Body of pancreas (tissue), 4 donors: ENCODE data around the gene XPR1. TPM values are rescaled to one million over a fixed set of nuclear protein-coding genes. Genes with fewer than 3 reads are reported as not detected.
A peak's percentile ranks its signal among the peaks of the same experiment; 100 is the strongest.

Experiments used
- ATAC-seq: fragments of 150-250 bp; one replicate; pipeline ENCODE4 v1.9.1; 2016
- DNase-seq, 4 donors: peaks; one replicate each; pipeline ENCODE4 v3.0.0-alpha.2; 2019
- H3K27ac ChIP-seq, 4 donors: fragments of 200-600 bp; sonication (generic); 1 replicate in 3 of 4; 2 replicates in 1 of 4; pipeline versions ENCODE4 v1.5.1 to v1.6.1; 2016 to 2019; ENCODE audit warnings: mild to moderate bottlenecking in 1 of 4, mixed read lengths in 1 of 4, moderate library complexity in 1 of 4
- H3K27me3 ChIP-seq, 2 donors: fragments of 200-600 bp; sonication (generic); one replicate each; pipeline ENCODE4 v1.6.0; 2016; ENCODE audit warnings: mild to moderate bottlenecking in 1 of 2
- H3K36me3 ChIP-seq, 2 donors: fragments of 200-600 bp; sonication (generic); replicated peaks in 1 of 2; 2 replicates each; pipeline ENCODE4 v1.5.1; 2016; ENCODE audit warnings: low read depth in 2 of 2; ENCODE audit not compliant: insufficient read depth in 1 of 2
- H3K4me1 ChIP-seq: fragments of 200-600 bp; sonication (generic); one replicate; pipeline ENCODE4 v1.6.0; 2016
- H3K4me3 ChIP-seq, 2 donors: fragments of 200-600 bp; sonication (generic); 1 replicate in 1 of 2; 2 replicates in 1 of 2; pipeline ENCODE4 v1.5.1; 2016 to 2019
- H3K9me3 ChIP-seq, 3 donors: fragments of 200-600 bp; sonication (generic); 1 replicate in 2 of 3; 2 replicates in 1 of 3; pipeline ENCODE4 v1.5.1; 2016
- CTCF ChIP-seq, 7 experiments: fragments of 450-650 bp in 4 of 7; fragments of 200-600 bp in 3 of 7; sonication (generic) in 3 of 7; IDR thresholded peaks; one replicate each; pipeline ENCODE4 v1.5.1; 2016 to 2019; ENCODE audit warnings: antibody characterized with exemption in 7 of 7
- POLR2A ChIP-seq, 3 donors: fragments of 450-650 bp; IDR thresholded peaks; one replicate each; pipeline ENCODE4 v1.6.1; 2016; ENCODE audit warnings: antibody characterized with exemption in 3 of 3, mild to moderate bottlenecking in 2 of 3
- WGBS, 2 donors: methylation state at CpG; one replicate each; pipeline ENCODE4 v1.1.5; 2017; 5-methylcytosine and 5-hydroxymethylcytosine counted together
- intact Hi-C: fragments of 100-400 bp; cut with DNase I; formaldehyde crosslinking; loops from one replicate; pipeline ENCODE4 v1.15.1; 2023
- total RNA-seq, 2 donors: library from RNA; depleted of rRNA; stranded (reverse); fragments of >200 nt; gene quantifications; one replicate each; pipeline ENCODE4 v1.1.0, GENCODE V29; 2016

The XPR1 gene
- total RNA-seq, 2 donors from 2014 or later = 11.5 to 13.0 TPM

DNA sequence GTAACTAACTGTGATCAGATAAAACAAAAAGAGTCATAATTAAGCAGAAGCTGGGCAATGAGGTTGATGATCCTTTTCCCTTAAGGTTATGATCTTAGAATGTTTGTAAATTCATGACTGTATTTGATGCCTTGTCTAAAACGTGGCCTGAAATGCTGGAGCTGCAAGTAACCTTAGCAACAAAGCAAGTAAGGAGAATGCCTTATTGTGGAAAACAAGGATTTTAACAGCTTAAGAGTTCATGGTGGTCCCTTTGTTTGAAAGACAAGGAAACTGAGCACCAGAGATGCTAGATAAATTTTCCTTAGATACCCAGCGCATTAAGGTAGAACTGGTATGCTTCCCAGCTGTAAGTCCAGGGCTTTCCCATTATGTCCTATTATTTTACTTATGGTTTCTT lies 25.7 kb upstream of the XPR1 start:
- peaks cover 36% of the 10 kb centered on the region for H3K4me1 ChIP-seq
- H3K27me3 ChIP-seq = no peaks in the 10 kb centered on the region
- 62 to 64% methylated on average over 2 of the region's 2 CpGs for WGBS, 2 donors
- no peaks in the 10 kb centered on the region for H3K9me3 ChIP-seq
- no peak overlapping the region for H3K27ac ChIP-seq
- TF ChIP-seq CTCF (IDR thresholded peaks at IDR 0.05) = no peak
- TF ChIP-seq POLR2A (IDR thresholded peaks at IDR 0.05) = no peak
- ATAC-seq (no peak), DNase-seq (no peak)
- no peak overlapping the region for H3K4me3 ChIP-seq
- intact Hi-C loops = no loop called here
- no peaks in the 10 kb centered on the region for H3K36me3 ChIP-seq

DNA sequence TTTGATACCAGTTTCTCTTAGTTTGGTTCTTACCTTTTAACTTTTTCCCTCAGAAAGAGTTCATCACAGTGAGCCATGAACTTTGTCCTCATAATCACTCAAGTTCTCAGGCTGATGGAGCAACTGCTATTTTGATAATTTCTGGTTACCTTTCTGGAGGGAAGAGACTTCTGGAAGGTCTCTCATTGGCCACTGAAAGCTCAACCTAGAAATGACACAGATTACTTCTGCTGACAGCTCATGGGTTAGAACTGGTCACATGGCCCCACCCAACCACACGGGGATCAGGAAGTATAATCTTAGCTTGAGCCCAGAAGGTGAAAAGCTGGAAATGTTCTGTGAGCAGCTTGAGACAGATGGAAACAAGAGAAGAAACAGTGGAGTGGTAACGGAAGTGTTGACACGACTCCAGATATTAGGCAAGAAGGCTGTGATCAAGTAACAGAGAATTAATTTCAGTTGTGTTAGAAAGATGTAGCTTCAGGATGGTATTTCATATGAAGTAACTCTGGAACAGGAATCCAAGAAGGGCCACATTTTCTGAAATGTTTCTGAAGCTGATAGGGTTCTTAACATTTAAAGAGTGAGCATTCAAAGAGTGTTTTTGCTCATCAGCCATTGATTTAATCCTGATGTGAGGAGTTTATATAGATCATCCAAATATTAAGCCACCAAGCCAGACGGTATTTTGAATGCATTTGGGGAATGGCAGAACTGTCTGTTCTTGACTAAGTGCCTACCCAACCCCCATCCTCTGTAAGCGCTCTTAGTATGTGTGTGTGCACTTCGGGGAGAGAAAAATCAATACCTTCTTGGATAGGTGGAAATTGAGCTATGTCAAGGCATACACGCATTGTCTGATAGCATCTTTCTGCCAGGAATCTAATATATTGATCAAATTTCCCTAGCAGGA lies 21.9 kb upstream of the XPR1 start:
- TF ChIP-seq POLR2A (IDR thresholded peaks at IDR 0.05) (peak in 2 of 3 donors; percentile 56 to 60), CTCF (IDR thresholded peaks at IDR 0.05) (no peak)
- no peak overlapping the region for H3K4me3 ChIP-seq
- H3K27me3 ChIP-seq = no peaks in the 10 kb centered on the region
- WGBS, 2 donors = 24 to 27% methylated on average over 7 of the region's 7 CpGs
- ATAC-seq (peak; percentile 88), DNase-seq (peak; percentile 51 to 74 (median 60))
- peak overlapping the region; percentile 60 to 80 (median 68) for H3K27ac ChIP-seq
- intact Hi-C loops = no loop called here
- no peaks in the 10 kb centered on the region for H3K36me3 ChIP-seq
- peaks cover 60% of the 10 kb centered on the region for H3K4me1 ChIP-seq
- no peaks in the 10 kb centered on the region for H3K9me3 ChIP-seq

DNA sequence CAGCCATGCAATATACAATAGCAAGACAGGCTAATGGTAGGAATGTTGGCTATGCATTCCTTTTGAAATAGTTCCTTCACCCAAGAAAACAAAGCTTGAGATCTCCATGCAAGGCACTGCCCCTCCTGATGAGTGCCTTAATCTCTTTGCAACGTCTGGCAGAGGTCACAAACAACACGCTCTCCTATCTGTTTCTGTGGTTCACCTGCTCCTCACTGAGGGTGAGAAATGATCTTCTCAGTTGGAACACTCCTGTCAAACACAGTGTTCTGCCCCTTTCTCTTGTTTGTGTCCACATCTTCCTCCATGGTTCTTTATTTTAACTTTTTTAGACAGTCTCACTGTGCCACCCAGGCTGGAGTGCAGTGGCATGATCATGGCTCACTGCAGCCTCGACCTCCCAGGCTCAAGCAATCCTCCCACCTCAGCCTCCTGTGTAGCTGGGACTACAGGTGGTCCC lies 21.2 kb upstream of the XPR1 start:
- 48 to 63% methylated on average over 3 of the region's 3 CpGs for WGBS, 2 donors
- Histone ChIP-seq H3K36me3 (no peaks in the 10 kb centered on the region), H3K27me3 (no peaks in the 10 kb centered on the region), H3K9me3 (no peaks in the 10 kb centered on the region), H3K4me3 (no peak overlapping the region), H3K4me1 (peaks cover 66% of the 10 kb centered on the region), H3K27ac (peak overlapping the region; percentile 60 to 80 (median 68))
- no peak for ATAC-seq
- DNase-seq = no peak
- no peak for TF ChIP-seq CTCF (IDR thresholded peaks at IDR 0.05)
- intact Hi-C loops = no loop called here

DNA sequence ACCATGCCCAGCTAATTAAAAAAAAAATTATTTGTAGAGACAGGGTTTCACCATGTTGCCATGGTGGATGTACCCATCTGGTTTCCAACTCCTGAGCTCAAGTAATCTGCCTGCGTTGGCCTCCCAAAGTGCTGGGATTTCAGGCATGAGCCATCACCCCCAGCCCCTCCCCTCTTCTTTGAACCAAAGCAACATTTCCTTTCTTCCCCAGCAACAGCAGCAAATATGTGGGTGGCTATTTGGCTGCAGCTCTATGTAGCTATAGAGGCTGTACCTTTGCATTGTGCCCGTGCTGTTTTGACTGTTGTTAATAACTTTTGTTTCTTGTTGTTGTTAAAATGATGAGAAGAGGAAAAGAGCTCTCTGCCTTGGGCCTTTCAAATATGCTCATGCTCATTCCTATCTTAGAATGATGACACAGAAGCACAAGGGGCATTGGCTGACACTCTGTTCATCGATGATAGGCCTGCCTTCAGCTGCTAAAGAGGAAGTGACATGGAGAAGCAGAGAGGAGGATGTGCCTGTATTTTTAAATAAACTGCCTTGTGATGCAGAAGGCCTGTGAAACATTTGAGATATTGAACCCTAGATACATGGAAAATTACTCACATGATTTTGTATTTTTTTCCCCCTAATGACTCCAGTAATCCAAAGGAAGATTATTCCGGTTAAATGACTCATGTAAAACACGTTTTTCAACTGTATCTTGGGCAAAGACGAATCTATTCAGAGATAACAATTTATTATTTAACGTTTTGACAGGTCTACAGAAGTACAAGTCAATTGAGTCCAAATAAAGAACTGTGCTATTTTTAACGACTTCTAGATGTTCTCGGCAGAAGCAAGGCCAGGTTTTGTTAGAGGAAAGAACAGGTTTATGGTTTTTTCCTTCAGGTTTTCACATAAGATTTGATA lies 20.5 kb upstream of the XPR1 start:
- DNase-seq (peak in 1 of 4 donors; percentile 41), ATAC-seq (no peak)
- Histone ChIP-seq H3K4me1 (peaks cover 73% of the 10 kb centered on the region), H3K4me3 (no peak overlapping the region), H3K36me3 (no peaks in the 10 kb centered on the region), H3K27ac (peak overlapping the region in 3 of 4 donors; percentile 60 to 80 (median 77)), H3K9me3 (no peaks in the 10 kb centered on the region), H3K27me3 (no peaks in the 10 kb centered on the region)
- 21 to 25% methylated on average over 9 of the region's 9 CpGs for WGBS, 2 donors
- intact Hi-C loops = no loop called here
- no peak for TF ChIP-seq CTCF (IDR thresholded peaks at IDR 0.05)
- no peak for TF ChIP-seq POLR2A (IDR thresholded peaks at IDR 0.05)
